Endothelial cell (in vitro differentiated cells): ENCODE results near the gene IKZF1. TPM values are rescaled to one million over a fixed set of nuclear protein-coding genes. Genes with fewer than 3 reads are reported as not detected.

ENCODE experiments used
- DNase-seq: peaks from one replicate; pipeline ENCODE4 v3.0.0; 2021; ENCODE audit warnings: low spot score
- H3K27ac Mint-ChIP-seq: one replicate; pipeline ENCODE4 v1.8.0; 2021; ENCODE audit warnings: mixed read lengths, inconsistent platforms; ENCODE audit not compliant: unreplicated experiment
- H3K27me3 Mint-ChIP-seq: one replicate; pipeline ENCODE4 v1.8.0; 2021; ENCODE audit warnings: mild to moderate bottlenecking, moderate library complexity, mixed read lengths, inconsistent platforms; ENCODE audit not compliant: unreplicated experiment
- H3K36me3 Mint-ChIP-seq: one replicate; pipeline ENCODE4 v1.8.0; 2021; ENCODE audit warnings: mild to moderate bottlenecking, low read depth, mixed read lengths, inconsistent platforms; ENCODE audit not compliant: unreplicated experiment
- H3K4me1 Mint-ChIP-seq: one replicate; pipeline ENCODE4 v1.8.0; 2021; ENCODE audit warnings: mild to moderate bottlenecking, mixed read lengths, inconsistent platforms; ENCODE audit not compliant: unreplicated experiment
- H3K4me3 Mint-ChIP-seq: one replicate; pipeline ENCODE4 v1.8.0; 2021; ENCODE audit warnings: mild to moderate bottlenecking, mixed read lengths, inconsistent platforms; ENCODE audit not compliant: unreplicated experiment
- H3K9me3 Mint-ChIP-seq: one replicate; pipeline ENCODE4 v1.8.0; 2021; ENCODE audit warnings: mixed read lengths, inconsistent platforms; ENCODE audit not compliant: unreplicated experiment
- total RNA-seq: library from RNA; stranded (reverse); fragmentation: NEBNext Ultra II Directional; extraction: Animal tissue kit (Norgen Biotek cat#: 25700); gene quantifications from one replicate; pipeline ENCODE4 v1.2.1, GENCODE V29; 2021; ENCODE audit not compliant: unreplicated experiment
- TF ChIP-seq, protein P1 (sequence below): fragments of 200-600 bp; sonication (generic); IDR thresholded peaks from one replicate; pipeline ENCODE4 v1.5.0; 2021; ENCODE audit warnings: antibody characterized with exemption; ENCODE audit not compliant: unreplicated experiment

The IKZF1 gene
- total RNA-seq, 1 donor from 2014 or later, result 3.1 TPM

DNA sequence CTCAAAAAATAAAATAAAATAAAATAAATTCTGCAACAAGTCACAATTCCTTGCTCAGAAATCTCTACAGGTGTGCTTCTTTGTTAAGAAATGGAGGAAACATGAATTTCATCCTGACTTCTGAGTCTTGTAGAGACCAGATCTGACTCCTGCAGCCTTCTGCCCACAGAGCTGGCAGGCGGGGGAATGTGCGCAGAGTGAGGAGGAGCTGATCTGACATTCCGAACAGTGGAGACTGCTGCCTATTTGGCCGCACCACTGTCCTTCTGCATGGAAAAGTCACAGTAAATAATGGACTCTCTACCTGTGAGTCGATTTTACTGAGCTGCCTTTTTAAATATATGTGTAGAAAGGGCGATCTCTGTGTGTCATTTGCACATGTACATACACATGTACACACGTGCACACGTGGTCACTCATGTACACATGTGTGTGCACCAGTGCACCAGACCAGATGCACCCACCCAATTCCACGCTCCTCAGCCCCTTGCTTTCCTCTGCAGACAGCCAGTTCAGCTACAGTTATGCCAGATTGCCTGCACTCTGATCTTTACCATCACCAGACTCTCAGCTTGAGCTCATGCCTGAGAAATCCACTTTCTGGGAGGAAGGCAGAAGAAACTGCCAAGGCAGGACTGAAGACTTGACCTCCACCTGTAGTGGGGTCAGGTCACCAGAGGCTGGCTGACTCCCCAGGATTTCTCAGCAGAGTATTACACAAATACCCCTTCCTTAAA is 54.9 kb downstream of the IKZF1 start:
- H3K9me3 Mint-ChIP-seq, result no peaks in the 10 kb centered on the region
- peaks cover 28% of the 10 kb centered on the region for H3K4me1 Mint-ChIP-seq
- H3K4me3 Mint-ChIP-seq, result no peak overlapping the region
- H3K36me3 Mint-ChIP-seq, result no peaks in the 10 kb centered on the region
- DNase-seq, result no peak
- H3K27me3 Mint-ChIP-seq, result peaks cover 2% of the 10 kb centered on the region
- TF ChIP-seq, protein P1, sequence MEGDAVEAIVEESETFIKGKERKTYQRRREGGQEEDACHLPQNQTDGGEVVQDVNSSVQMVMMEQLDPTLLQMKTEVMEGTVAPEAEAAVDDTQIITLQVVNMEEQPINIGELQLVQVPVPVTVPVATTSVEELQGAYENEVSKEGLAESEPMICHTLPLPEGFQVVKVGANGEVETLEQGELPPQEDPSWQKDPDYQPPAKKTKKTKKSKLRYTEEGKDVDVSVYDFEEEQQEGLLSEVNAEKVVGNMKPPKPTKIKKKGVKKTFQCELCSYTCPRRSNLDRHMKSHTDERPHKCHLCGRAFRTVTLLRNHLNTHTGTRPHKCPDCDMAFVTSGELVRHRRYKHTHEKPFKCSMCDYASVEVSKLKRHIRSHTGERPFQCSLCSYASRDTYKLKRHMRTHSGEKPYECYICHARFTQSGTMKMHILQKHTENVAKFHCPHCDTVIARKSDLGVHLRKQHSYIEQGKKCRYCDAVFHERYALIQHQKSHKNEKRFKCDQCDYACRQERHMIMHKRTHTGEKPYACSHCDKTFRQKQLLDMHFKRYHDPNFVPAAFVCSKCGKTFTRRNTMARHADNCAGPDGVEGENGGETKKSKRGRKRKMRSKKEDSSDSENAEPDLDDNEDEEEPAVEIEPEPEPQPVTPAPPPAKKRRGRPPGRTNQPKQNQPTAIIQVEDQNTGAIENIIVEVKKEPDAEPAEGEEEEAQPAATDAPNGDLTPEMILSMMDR, result no peak
- H3K27ac Mint-ChIP-seq, result no peak overlapping the region

DNA sequence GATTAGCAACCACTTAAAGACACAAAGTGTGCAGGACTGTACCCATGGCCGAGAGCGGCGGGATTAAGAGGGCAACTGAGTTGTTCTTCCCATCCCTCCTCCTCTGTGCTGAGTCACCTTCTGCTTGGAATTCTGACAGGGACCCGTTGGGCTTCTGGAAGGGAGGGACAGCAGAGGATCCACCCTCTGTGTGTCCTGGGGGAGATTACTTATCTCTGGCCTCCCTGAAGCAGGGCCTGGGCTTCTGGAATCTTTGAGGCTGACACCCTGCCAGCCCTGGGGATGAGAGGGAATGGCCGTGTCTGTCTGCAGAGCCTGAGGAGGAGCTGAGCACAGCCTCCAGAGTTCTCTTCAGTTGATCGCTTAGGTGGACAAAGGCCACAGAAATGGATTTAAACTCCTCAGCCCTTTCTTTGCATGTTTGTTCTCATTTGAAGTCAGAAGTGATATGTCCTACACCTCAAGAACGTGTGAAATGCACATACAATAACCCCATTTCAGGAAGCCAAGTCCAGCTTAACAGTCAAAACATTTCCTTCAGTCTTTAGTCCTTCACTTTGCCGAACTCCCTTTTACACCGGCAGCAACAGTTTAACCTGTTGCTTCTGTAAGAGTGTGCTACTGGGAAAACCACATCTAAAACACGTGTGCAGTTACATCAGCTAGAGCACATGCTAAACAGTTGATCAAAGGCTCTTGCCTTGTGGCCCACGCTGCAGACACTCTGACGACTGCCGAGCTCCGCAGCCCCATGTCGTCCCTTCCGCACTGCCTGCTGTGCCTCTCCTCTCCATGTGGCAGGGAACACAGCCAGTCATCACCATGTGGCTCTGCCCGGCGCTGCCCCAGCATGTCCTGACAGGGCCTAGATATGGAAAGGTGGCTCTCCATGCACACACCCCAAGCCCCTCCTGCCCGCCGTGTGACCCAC is 55.7 kb downstream of the IKZF1 start:
- TF ChIP-seq, protein P1, result no peak
- H3K36me3 Mint-ChIP-seq, result no peaks in the 10 kb centered on the region
- H3K9me3 Mint-ChIP-seq, result no peaks in the 10 kb centered on the region
- no peak overlapping the region for H3K27ac Mint-ChIP-seq
- H3K4me3 Mint-ChIP-seq, result no peak overlapping the region
- peaks cover 24% of the 10 kb centered on the region for H3K4me1 Mint-ChIP-seq
- DNase-seq, result no peak
- H3K27me3 Mint-ChIP-seq, result no peaks in the 10 kb centered on the region

DNA sequence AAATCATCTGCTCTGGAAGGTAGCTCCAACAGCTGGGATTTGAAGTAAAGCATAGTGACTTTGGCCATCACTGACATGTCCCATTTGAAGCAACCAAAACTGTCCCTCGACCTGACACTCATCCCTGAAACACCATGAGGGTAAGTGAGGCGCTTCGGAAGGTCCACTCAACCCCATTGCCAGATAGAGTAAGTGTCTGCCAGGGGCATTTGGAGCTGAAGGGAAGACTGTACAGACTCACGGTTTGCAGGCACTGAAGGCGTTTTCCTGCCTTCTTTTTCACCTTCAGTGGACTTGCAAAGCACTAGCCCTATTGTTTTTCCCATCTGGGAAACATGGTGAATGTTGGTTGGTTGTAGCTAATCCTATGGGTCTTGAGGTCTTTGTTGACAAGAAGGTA is 57.6 kb downstream of the IKZF1 start:
- Mint-ChIP-seq H3K4me3 (no peak overlapping the region), H3K27me3 (no peaks in the 10 kb centered on the region), H3K36me3 (no peaks in the 10 kb centered on the region), H3K4me1 (peaks cover 11% of the 10 kb centered on the region), H3K9me3 (no peaks in the 10 kb centered on the region), H3K27ac (no peak overlapping the region)
- TF ChIP-seq, protein P1, result no peak
- no peak for DNase-seq

DNA sequence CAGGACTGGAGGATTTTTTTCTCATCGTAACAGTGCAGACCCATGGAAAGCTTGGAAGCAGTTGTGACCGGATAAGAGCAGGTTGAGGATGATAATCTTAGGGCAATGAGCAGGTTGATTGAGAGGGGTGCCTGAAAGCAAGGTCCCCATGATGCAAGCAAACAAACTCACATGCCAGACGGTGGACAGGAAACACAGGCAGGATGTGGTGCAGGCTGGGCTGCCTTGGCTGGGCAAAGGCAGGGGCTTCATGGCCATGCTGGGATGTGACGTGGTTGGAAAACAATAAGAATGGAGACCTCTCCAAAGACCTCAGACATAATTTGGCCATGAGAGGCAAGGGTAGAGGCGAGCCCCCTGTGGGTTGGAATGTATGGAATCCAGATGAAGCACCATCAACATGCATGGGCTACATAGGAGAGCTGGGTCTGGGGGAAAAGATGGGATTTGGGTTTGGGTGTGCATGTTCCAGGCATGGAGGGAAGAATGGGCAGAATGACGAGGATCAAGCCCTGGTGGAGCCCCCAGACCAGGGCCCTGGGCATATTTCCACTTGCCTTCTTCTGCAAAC is 58.3 kb downstream of the IKZF1 start:
- no peaks in the 10 kb centered on the region for H3K27me3 Mint-ChIP-seq
- H3K4me1 Mint-ChIP-seq, result peaks cover 7% of the 10 kb centered on the region
- H3K27ac Mint-ChIP-seq, result no peak overlapping the region
- no peaks in the 10 kb centered on the region for H3K36me3 Mint-ChIP-seq
- no peak overlapping the region for H3K4me3 Mint-ChIP-seq
- no peak for DNase-seq
- H3K9me3 Mint-ChIP-seq, result no peaks in the 10 kb centered on the region
- TF ChIP-seq, protein P1, result no peak
